ENCODE results near the gene CFAP299. TPM values are rescaled to one million over a fixed set of nuclear protein-coding genes. Genes with fewer than 3 reads are reported as not detected.
A peak's percentile ranks its signal among the peaks of the same experiment; 100 is the strongest.

CFAP299 gene
- total RNA-seq, 1 donor: 2.5 TPM

- H3K4me2 ChIP-seq (ENCODE audit: insufficient read depth, low read length): peak overlapping the region; percentile 77
- TF ChIP-seq, protein P1, sequence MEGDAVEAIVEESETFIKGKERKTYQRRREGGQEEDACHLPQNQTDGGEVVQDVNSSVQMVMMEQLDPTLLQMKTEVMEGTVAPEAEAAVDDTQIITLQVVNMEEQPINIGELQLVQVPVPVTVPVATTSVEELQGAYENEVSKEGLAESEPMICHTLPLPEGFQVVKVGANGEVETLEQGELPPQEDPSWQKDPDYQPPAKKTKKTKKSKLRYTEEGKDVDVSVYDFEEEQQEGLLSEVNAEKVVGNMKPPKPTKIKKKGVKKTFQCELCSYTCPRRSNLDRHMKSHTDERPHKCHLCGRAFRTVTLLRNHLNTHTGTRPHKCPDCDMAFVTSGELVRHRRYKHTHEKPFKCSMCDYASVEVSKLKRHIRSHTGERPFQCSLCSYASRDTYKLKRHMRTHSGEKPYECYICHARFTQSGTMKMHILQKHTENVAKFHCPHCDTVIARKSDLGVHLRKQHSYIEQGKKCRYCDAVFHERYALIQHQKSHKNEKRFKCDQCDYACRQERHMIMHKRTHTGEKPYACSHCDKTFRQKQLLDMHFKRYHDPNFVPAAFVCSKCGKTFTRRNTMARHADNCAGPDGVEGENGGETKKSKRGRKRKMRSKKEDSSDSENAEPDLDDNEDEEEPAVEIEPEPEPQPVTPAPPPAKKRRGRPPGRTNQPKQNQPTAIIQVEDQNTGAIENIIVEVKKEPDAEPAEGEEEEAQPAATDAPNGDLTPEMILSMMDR (IDR thresholded peaks at IDR 0.05; ENCODE audit: extremely low read depth, low read depth, low read length): no peak
- H3K4me3 ChIP-seq (ENCODE audit: insufficient read depth, low read length): no peak overlapping the region
- no peaks in the 10 kb centered on the region for H3K79me2 ChIP-seq (ENCODE audit: insufficient read depth, low read length)
- no peaks in the 10 kb centered on the region for H3K27me3 ChIP-seq (ENCODE audit: insufficient read depth, low read length)
- H3K9me3 ChIP-seq (ENCODE audit: low read depth, low read length): no peaks in the 10 kb centered on the region
- no peaks in the 10 kb centered on the region for H4K20me1 ChIP-seq (ENCODE audit: insufficient read depth, low read length)
- peaks cover 63% of the 10 kb centered on the region for H3K4me1 ChIP-seq (ENCODE audit: insufficient read depth, low read length)
- H3K36me3 ChIP-seq (ENCODE audit: insufficient read depth, low read length): no peaks in the 10 kb centered on the region
- no peak overlapping the region for H2AFZ ChIP-seq (ENCODE audit: low read length)
- H3K27ac ChIP-seq (ENCODE audit: low read depth, low read length): peak overlapping the region; percentile 83
- DNase-seq (ENCODE audit: insufficient read length, low spot score, missing footprints): no peak
Observed at GRCh38 chr4:80308466-80308822, 27.1 kb upstream of the CFAP299 start.

GRCh38 chr4:80309294-80310004 is 26.1 kb upstream of the CFAP299 start:
- H3K4me1 ChIP-seq (ENCODE audit: insufficient read depth, low read length): peaks cover 60% of the 10 kb centered on the region
- peak overlapping the region; percentile 27 for H3K4me3 ChIP-seq (ENCODE audit: insufficient read depth, low read length)
- H3K27me3 ChIP-seq (ENCODE audit: insufficient read depth, low read length): no peaks in the 10 kb centered on the region
- no peaks in the 10 kb centered on the region for H4K20me1 ChIP-seq (ENCODE audit: insufficient read depth, low read length)
- no peaks in the 10 kb centered on the region for H3K79me2 ChIP-seq (ENCODE audit: insufficient read depth, low read length)
- H3K36me3 ChIP-seq (ENCODE audit: insufficient read depth, low read length): no peaks in the 10 kb centered on the region
- H3K9me3 ChIP-seq (ENCODE audit: low read depth, low read length): no peaks in the 10 kb centered on the region
- peak overlapping the region; percentile 83 for H3K27ac ChIP-seq (ENCODE audit: low read depth, low read length)
- H3K4me2 ChIP-seq (ENCODE audit: insufficient read depth, low read length): peak overlapping the region; percentile 77
- TF ChIP-seq, protein P1 (IDR thresholded peaks at IDR 0.05; ENCODE audit: extremely low read depth, low read depth, low read length): no peak
- H2AFZ ChIP-seq (ENCODE audit: low read length): no peak overlapping the region
- DNase-seq (ENCODE audit: insufficient read length, low spot score, missing footprints): no peak

DNA sequence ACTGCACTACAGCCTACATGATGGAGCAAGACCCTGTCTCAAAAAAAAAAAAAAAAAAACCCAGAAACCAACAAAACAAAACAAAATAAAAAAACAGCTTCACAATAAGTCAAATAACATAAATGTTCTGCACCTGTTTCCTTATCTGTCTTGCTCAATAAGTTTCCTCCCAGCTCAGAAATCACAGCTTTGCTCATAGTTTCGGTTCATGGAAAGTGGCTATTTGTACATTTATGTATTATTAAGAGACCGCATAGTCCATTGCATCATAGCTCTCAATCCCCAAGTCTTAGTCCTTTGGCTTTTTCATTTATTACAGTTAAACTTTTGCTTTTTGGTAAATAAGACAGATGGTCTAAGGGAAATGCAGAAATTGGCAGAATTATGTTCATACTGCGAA is 24.4 kb upstream of the CFAP299 start:
- Histone ChIP-seq H3K36me3 (ENCODE audit: insufficient read depth, low read length) (no peaks in the 10 kb centered on the region), H3K79me2 (ENCODE audit: insufficient read depth, low read length) (no peaks in the 10 kb centered on the region), H3K27ac (ENCODE audit: low read depth, low read length) (no peak overlapping the region), H3K4me3 (ENCODE audit: insufficient read depth, low read length) (no peak overlapping the region), H2AFZ (ENCODE audit: low read length) (no peak overlapping the region), H3K4me1 (ENCODE audit: insufficient read depth, low read length) (peaks cover 44% of the 10 kb centered on the region), H3K9me3 (ENCODE audit: low read depth, low read length) (no peaks in the 10 kb centered on the region), H3K27me3 (ENCODE audit: insufficient read depth, low read length) (no peaks in the 10 kb centered on the region), H3K4me2 (ENCODE audit: insufficient read depth, low read length) (no peak overlapping the region), H4K20me1 (ENCODE audit: insufficient read depth, low read length) (no peaks in the 10 kb centered on the region)
- TF ChIP-seq, protein P1 (IDR thresholded peaks at IDR 0.05; ENCODE audit: extremely low read depth, low read depth, low read length): no peak
- no peak for DNase-seq (ENCODE audit: insufficient read length, low spot score, missing footprints)

DNA sequence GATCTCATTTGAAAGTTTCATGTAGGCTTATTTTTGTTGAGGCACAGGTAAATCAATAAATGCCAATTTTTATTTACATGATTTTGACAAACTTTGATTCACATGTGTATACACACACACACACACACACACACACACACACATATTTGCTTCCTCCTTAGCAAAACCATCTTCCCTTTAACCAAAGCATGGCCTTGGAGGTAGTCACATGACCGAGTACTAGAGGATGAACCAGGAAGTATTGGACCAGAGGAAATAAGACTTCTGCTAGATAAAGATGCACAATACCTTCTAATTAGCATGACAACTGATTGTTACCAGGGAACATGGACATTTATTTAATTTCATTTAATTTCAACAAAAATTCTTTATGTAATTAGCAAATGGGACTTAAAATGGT is 23.4 kb upstream of the CFAP299 start:
- H4K20me1 ChIP-seq (ENCODE audit: insufficient read depth, low read length): no peaks in the 10 kb centered on the region
- H3K36me3 ChIP-seq (ENCODE audit: insufficient read depth, low read length): no peaks in the 10 kb centered on the region
- no peaks in the 10 kb centered on the region for H3K79me2 ChIP-seq (ENCODE audit: insufficient read depth, low read length)
- H3K4me2 ChIP-seq (ENCODE audit: insufficient read depth, low read length): no peak overlapping the region
- H3K4me3 ChIP-seq (ENCODE audit: insufficient read depth, low read length): no peak overlapping the region
- no peaks in the 10 kb centered on the region for H3K27me3 ChIP-seq (ENCODE audit: insufficient read depth, low read length)
- TF ChIP-seq, protein P1 (IDR thresholded peaks at IDR 0.05; ENCODE audit: extremely low read depth, low read depth, low read length): no peak
- no peak overlapping the region for H2AFZ ChIP-seq (ENCODE audit: low read length)
- no peaks in the 10 kb centered on the region for H3K9me3 ChIP-seq (ENCODE audit: low read depth, low read length)
- H3K27ac ChIP-seq (ENCODE audit: low read depth, low read length): no peak overlapping the region
- no peak for DNase-seq (ENCODE audit: insufficient read length, low spot score, missing footprints)
- H3K4me1 ChIP-seq (ENCODE audit: insufficient read depth, low read length): peaks cover 34% of the 10 kb centered on the region
